Type B pancreatic cell (in vitro differentiated cells): ENCODE results near the gene STARD13. TPM values are rescaled to one million over a fixed set of nuclear protein-coding genes. Genes with fewer than 3 reads are reported as not detected.
A peak's percentile ranks its signal among the peaks of the same experiment; 100 is the strongest.

ENCODE experiments used
- DNase-seq: peaks from one replicate; pipeline ENCODE4 v3.0.0; 2021; ENCODE audit warnings: mixed read lengths; ENCODE audit not compliant: unreplicated experiment; ENCODE audit errors: extremely low spot score
- H3K27ac Mint-ChIP-seq: 2 replicates; pipeline ENCODE4 v1.8.0; 2021; ENCODE audit warnings: mild to moderate bottlenecking, mixed read lengths
- H3K27me3 Mint-ChIP-seq: 2 replicates; pipeline ENCODE4 v1.8.0; 2021; ENCODE audit warnings: mixed read lengths
- H3K36me3 Mint-ChIP-seq: 2 replicates; pipeline ENCODE4 v1.8.0; 2021; ENCODE audit warnings: mixed read lengths
- H3K4me1 Mint-ChIP-seq: one replicate; pipeline ENCODE4 v1.8.0; 2021; ENCODE audit warnings: mixed read lengths; ENCODE audit not compliant: unreplicated experiment
- H3K4me3 Mint-ChIP-seq: 2 replicates; pipeline ENCODE4 v1.8.0; 2021; ENCODE audit warnings: mild to moderate bottlenecking, mixed read lengths
- H3K9me3 Mint-ChIP-seq: 2 replicates; pipeline ENCODE4 v1.8.0; 2021; ENCODE audit warnings: mixed read lengths
- total RNA-seq: library from RNA; stranded (reverse); gene quantifications from 2 replicates; pipeline ENCODE4 v1.2.1, GENCODE V29; 2021; ENCODE audit warnings: low replicate concordance
- TF ChIP-seq, protein P1 (sequence below): fragments of 200-600 bp; sonication (generic); conservative IDR thresholded peaks from 2 replicates; pipeline ENCODE4 v1.5.0; 2021; ENCODE audit warnings: antibody characterized with exemption, mild to moderate bottlenecking

The STARD13 gene
- total RNA-seq, 1 donor from 2014 or later = 12.1 TPM

DNA sequence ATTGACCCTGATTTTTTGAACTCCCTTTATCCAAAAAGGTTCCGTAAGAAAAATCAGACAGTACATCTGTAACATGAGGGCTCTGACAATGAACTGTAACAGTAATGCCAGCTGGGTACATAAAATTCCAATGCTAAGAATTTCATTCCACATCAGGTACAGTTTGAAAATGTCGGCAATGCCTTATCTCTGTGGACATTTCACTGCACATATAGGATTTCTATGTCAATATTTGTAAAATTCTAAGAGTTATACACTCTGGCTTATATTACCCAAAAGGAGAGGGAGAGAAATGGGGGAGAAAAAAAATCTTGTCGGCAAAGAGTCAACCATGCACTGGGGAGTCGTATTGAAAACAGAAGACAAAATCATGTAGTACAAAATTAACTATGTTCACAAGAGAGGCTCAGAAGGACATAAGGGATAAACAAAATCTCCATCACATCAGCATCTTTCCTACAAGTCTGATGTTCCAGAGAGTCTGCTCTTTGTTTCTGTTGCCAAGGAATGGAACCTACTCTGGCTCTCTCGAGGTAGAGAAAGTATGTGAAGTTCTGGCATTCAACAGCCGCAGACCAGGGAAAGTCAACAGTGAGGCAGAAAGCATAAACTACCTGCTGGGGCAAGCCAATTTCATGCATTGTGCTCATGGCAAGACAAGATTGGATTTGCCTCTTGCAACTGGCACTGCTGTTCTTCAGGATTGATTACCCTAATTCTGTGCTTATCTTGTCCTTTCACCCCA is 72.4 kb downstream of the STARD13 start:
- no peaks in the 10 kb centered on the region for H3K27me3 Mint-ChIP-seq
- H3K36me3 Mint-ChIP-seq = no peaks in the 10 kb centered on the region
- TF ChIP-seq, protein P1, sequence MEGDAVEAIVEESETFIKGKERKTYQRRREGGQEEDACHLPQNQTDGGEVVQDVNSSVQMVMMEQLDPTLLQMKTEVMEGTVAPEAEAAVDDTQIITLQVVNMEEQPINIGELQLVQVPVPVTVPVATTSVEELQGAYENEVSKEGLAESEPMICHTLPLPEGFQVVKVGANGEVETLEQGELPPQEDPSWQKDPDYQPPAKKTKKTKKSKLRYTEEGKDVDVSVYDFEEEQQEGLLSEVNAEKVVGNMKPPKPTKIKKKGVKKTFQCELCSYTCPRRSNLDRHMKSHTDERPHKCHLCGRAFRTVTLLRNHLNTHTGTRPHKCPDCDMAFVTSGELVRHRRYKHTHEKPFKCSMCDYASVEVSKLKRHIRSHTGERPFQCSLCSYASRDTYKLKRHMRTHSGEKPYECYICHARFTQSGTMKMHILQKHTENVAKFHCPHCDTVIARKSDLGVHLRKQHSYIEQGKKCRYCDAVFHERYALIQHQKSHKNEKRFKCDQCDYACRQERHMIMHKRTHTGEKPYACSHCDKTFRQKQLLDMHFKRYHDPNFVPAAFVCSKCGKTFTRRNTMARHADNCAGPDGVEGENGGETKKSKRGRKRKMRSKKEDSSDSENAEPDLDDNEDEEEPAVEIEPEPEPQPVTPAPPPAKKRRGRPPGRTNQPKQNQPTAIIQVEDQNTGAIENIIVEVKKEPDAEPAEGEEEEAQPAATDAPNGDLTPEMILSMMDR = no peak
- H3K4me3 Mint-ChIP-seq = no peak overlapping the region
- peaks cover 39% of the 10 kb centered on the region for H3K4me1 Mint-ChIP-seq
- peaks cover 5% of the 10 kb centered on the region for H3K9me3 Mint-ChIP-seq
- H3K27ac Mint-ChIP-seq = no peak overlapping the region
- no peak for DNase-seq

DNA sequence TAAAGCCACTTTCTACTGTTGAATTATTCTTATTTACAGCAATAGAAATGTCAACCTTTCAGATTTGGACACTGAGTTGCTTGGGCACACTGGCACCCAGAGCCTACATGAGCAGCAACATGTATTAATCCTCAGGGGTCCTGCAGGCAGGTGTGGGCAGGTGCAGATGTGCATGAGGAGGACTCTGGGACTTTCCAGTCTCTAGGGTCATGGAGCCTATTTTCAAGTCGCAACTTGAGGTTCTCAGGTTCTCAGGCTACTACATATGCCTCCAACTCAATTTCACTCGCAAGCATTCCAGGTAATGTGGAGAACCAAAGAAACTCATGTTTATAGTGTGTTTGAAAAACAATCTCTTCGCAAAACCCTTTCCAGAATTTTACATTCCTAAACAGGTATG is 73.2 kb downstream of the STARD13 start:
- Mint-ChIP-seq H3K4me3 (no peak overlapping the region), H3K9me3 (peaks cover 7% of the 10 kb centered on the region), H3K27ac (no peak overlapping the region), H3K27me3 (no peaks in the 10 kb centered on the region), H3K4me1 (peaks cover 42% of the 10 kb centered on the region), H3K36me3 (no peaks in the 10 kb centered on the region)
- TF ChIP-seq, protein P1 = no peak
- DNase-seq = no peak

DNA sequence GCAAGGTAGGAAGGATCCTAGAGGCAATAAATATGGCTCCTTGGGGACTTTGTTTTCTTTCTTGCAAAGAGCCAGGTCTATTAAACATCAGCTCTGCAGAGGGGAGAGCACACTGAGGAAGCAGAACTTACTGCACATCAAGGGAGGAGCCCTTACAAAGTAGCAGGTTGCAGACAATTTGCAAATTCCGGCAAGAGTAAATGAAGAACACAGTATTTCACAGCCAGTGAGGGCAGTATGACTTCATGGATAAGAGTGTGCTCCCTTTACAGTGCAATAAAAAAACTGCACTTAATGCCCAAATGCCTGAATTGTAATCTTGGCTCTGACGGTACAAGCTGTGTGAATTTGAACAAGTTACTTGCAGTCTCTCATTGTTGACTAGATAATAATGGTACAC is 75.5 kb downstream of the STARD13 start:
- no peak for DNase-seq
- no peaks in the 10 kb centered on the region for H3K27me3 Mint-ChIP-seq
- H3K27ac Mint-ChIP-seq = no peak overlapping the region
- peaks cover 7% of the 10 kb centered on the region for H3K9me3 Mint-ChIP-seq
- H3K4me1 Mint-ChIP-seq = peaks cover 51% of the 10 kb centered on the region
- no peak overlapping the region for H3K4me3 Mint-ChIP-seq
- H3K36me3 Mint-ChIP-seq = no peaks in the 10 kb centered on the region
- TF ChIP-seq, protein P1 = no peak

DNA sequence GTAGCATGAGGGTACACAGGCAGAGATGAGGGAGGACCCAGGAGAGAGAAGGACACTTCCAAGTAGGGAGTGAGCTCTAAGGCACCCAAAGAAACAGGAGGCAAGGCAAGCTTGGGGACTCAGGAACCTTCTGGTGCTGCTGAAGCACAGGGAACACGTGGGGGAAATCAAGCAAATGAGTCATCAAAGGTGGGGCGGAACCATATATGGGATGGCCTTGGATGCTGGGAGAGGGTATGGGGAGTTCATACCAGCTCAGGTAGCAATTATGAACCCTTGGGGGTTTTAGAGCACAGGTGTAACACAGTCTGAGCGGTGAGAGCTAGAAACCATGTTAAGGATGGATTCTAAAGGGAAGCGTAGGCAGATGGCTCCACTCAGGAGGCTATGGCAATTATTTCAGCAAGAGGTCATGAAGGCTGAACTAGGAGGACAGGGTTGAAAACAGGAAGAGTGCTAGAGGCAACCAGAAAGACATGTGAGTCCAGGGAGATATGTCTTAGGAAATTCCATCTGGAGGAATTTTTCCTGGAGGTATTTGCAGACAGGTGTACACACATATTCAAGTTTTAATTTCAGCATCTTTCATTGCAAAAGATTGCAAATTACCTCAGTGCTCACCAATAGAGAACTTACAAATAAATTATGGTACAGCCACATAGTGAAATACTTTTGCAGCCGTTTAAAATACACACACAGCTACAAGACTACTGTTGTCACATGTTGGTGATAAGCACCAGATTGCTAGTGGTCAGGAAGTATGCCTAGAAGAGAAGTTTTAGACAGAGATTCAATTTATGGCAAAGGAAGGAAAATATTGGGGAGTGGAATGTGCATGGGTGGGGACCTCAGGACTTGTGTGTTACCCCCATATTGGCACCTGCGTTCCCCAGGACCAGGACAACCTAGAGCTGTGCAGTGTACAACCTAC is 77.0 kb downstream of the STARD13 start:
- H3K27ac Mint-ChIP-seq = peak overlapping the region; percentile 73
- H3K27me3 Mint-ChIP-seq = no peaks in the 10 kb centered on the region
- H3K4me3 Mint-ChIP-seq = no peak overlapping the region
- TF ChIP-seq, protein P1 = no peak
- H3K9me3 Mint-ChIP-seq = peaks cover 7% of the 10 kb centered on the region
- peaks cover 50% of the 10 kb centered on the region for H3K4me1 Mint-ChIP-seq
- DNase-seq = no peak
- H3K36me3 Mint-ChIP-seq = no peaks in the 10 kb centered on the region

DNA sequence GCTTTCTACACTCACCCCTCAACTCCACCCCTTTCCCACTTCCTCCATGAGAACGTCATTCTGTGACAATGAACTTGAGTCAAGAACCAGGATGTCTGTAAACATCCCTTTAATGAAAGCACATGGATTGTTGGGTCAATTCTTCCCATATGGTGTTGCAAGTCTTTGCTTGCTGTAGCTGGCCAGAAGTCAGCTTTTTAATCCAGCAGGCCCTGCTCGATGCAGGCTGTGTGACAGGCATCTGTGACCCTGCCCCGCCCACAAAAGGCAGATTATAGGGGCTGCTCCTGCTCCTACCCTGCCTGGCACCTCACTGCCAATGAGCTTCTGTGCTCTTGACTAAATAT is 78.0 kb downstream of the STARD13 start:
- Mint-ChIP-seq H3K4me1 (peaks cover 42% of the 10 kb centered on the region), H3K36me3 (no peaks in the 10 kb centered on the region), H3K4me3 (no peak overlapping the region), H3K27ac (peak overlapping the region; percentile 73), H3K27me3 (no peaks in the 10 kb centered on the region), H3K9me3 (peaks cover 7% of the 10 kb centered on the region)
- DNase-seq = no peak
- TF ChIP-seq, protein P1 = no peak
